Upper lobe of left lung (tissue), 6 donors: Measurements from ENCODE around the gene ALKBH4. TPM values are rescaled to one million over a fixed set of nuclear protein-coding genes. Genes with fewer than 3 reads are reported as not detected.
A peak's percentile ranks its signal among the peaks of the same experiment; 100 is the strongest.

Source experiments
- ATAC-seq, 2 donors: fragments of 200-7000 bp; cut with Tn5 transposase; one replicate each; pipeline ENCODE4 v1.9.1; 2022; ENCODE audit warnings: mild to moderate bottlenecking in 2 of 2, moderate library complexity in 2 of 2; ENCODE audit not compliant: low FRiP score in 2 of 2
- DNase-seq, 2 donors: peaks; one replicate each; pipeline ENCODE4 v3.0.0-alpha.2; 2019 to 2020
- H3K27ac ChIP-seq, 4 donors: fragments of 200-600 bp; sonication (generic); one replicate each; pipeline ENCODE4 v1.5.1; 2016 to 2019
- H3K27me3 ChIP-seq, 4 donors: fragments of 200-600 bp; sonication (generic); one replicate each; pipeline ENCODE4 v1.5.1; 2017 to 2019
- H3K36me3 ChIP-seq, 4 donors: fragments of 200-600 bp; sonication (generic); one replicate each; pipeline ENCODE4 v1.5.1; 2016 to 2019
- H3K4me1 ChIP-seq, 4 donors: fragments of 200-600 bp; sonication (generic); one replicate each; pipeline ENCODE4 v1.5.1; 2018 to 2019
- H3K4me3 ChIP-seq, 4 donors: fragments of 200-600 bp; sonication (generic); one replicate each; pipeline ENCODE4 v1.5.1; 2017 to 2019; ENCODE audit warnings: mild to moderate bottlenecking in 2 of 4, moderate library complexity in 1 of 4
- H3K9me3 ChIP-seq, 4 donors: fragments of 200-600 bp; sonication (generic); one replicate each; pipeline ENCODE4 v1.5.1; 2018 to 2019
- CTCF ChIP-seq, 6 experiments: fragments of 450-650 bp in 4 of 6; fragments of 200-600 bp in 2 of 6; sonication (generic) in 2 of 6; IDR thresholded peaks; one replicate each; pipeline ENCODE4 v1.5.1; 2016 to 2019; ENCODE audit warnings: antibody characterized with exemption in 6 of 6
- EP300 ChIP-seq, 4 donors: sonication (generic); formaldehyde crosslinking; IDR thresholded peaks; one replicate each; pipeline ENCODE4 v1.5.1; 2017; ENCODE audit warnings: antibody characterized with exemption in 4 of 4, control low read depth in 2 of 4
- POLR2A ChIP-seq, 4 donors: fragments of 450-650 bp; IDR thresholded peaks; one replicate each; pipeline ENCODE4 v1.5.1; 2016 to 2017; ENCODE audit warnings: antibody characterized with exemption in 4 of 4, mild to moderate bottlenecking in 2 of 4
- POLR2AphosphoS5 ChIP-seq, 2 donors: sonication (generic); formaldehyde crosslinking; IDR thresholded peaks; one replicate each; pipeline ENCODE4 v1.5.1; 2017; ENCODE audit warnings: antibody characterized with exemption in 2 of 2
- WGBS, 2 donors: methylation state at CpG; one replicate each; pipeline ENCODE4 v1.1.5; 2017 to 2018; 5-methylcytosine and 5-hydroxymethylcytosine counted together
- total RNA-seq, 6 donors: library from RNA; depleted of rRNA in 4 of 6; stranded (reverse); fragments of >200 nt in 4 of 6; gene quantifications; one replicate each; pipeline versions ENCODE4 v1.1.0 to v1.2.1, GENCODE V29; 2016 to 2021
- donor health status: DM: no; HTN: no; CAD: no; lungs with moderate emphysema.
- donor health status: DM: no; HTN: yes; CAD: no; lungs with severe emphysema.

The ALKBH4 gene
- total RNA-seq, 6 donors from 2014 or later = 10.4 to 34.2 (median 18.2) TPM

DNA sequence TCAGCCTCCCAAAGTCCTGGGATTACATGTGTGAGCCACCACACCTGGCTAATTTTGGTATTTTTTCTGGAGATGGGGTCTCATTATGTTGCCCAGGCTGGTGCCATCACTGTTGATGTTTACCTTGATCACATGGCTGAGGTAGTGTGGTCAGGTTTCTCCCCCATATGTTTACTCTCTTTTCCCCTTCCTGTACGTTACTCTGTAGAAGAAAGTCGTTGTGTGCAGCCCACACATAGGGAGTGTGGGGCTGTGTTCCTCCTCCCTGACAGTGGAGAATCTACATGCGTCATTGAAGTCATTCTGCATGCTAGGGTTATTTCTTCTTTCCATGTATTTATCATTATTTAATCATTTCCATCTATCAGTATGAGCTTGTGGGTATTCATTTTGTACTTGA is 47.6 kb downstream of the ALKBH4 start:
- Histone ChIP-seq H3K9me3 (no peaks in the 10 kb centered on the region), H3K27ac (peak overlapping the region in 2 of 4 donors; percentile 64 to 73), H3K4me1 (peaks cover 0 to 18% (median 2%) of the 10 kb centered on the region in 4 donors), H3K36me3 (peaks cover 0 to 65% (median 32%) of the 10 kb centered on the region in 4 donors), H3K4me3 (no peak overlapping the region), H3K27me3 (no peaks in the 10 kb centered on the region)
- DNase-seq = no peak
- ATAC-seq = no peak
- 64 to 79% methylated on average over 3 of the region's 3 CpGs for WGBS, 2 donors
- no peak for TF ChIP-seq CTCF (IDR thresholded peaks at IDR 0.05)
- no peak for TF ChIP-seq POLR2AphosphoS5 (IDR thresholded peaks at IDR 0.05)
- no peak for TF ChIP-seq POLR2A (IDR thresholded peaks at IDR 0.05)

DNA sequence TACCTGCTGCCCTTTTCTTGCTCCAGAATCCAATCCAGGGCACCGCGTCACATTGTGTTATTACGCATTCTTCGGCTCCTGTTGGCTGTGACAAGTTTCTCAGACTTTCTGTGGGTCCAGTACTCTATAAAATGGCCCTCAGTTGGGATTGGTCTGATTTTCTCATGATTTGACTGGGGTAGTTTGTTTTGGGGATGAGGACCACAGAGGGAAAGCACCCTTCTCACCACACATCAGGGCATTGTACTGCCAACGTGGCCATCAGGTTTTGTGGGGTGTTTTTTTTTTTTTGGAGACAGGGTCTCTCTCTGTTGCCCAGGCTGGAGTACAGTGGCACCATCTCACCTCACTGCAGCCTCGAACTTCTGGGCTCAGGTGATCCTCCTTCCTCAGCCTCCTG is 48.3 kb downstream of the ALKBH4 start:
- Histone ChIP-seq H3K27ac (peak overlapping the region; percentile 30 to 73 (median 48)), H3K9me3 (no peaks in the 10 kb centered on the region), H3K4me1 (peaks cover 0 to 18% (median 2%) of the 10 kb centered on the region in 4 donors), H3K4me3 (no peak overlapping the region), H3K36me3 (peaks cover 0 to 68% (median 33%) of the 10 kb centered on the region in 4 donors), H3K27me3 (no peaks in the 10 kb centered on the region)
- WGBS, 2 donors = 88% methylated on average over 6 of the region's 6 CpGs
- no peak for DNase-seq
- no peak for TF ChIP-seq POLR2AphosphoS5 (IDR thresholded peaks at IDR 0.05)
- no peak for ATAC-seq

GRCh38 chr7:102415685-102416225 is 48.9 kb downstream of the ALKBH4 start:
- peaks cover 0 to 68% (median 36%) of the 10 kb centered on the region in 4 donors for H3K36me3 ChIP-seq
- TF ChIP-seq CTCF (IDR thresholded peaks at IDR 0.05) = no peak
- no peak for TF ChIP-seq POLR2A (IDR thresholded peaks at IDR 0.05)
- no peak for TF ChIP-seq EP300 (IDR thresholded peaks at IDR 0.05)
- no peak for TF ChIP-seq POLR2AphosphoS5 (IDR thresholded peaks at IDR 0.05)
- peaks cover 0 to 18% (median 2%) of the 10 kb centered on the region in 4 donors for H3K4me1 ChIP-seq
- no peaks in the 10 kb centered on the region for H3K27me3 ChIP-seq
- ATAC-seq = peak; percentile 34 to 44
- H3K27ac ChIP-seq = peak overlapping the region; percentile 31 to 73 (median 67)
- no peak overlapping the region for H3K4me3 ChIP-seq
- H3K9me3 ChIP-seq = no peaks in the 10 kb centered on the region
- DNase-seq = peak; percentile 39 to 45
- 45 to 47% methylated on average over 12 of the region's 12 CpGs for WGBS, 2 donors

GRCh38 chr7:102413611-102414010 is 51.1 kb downstream of the ALKBH4 start:
- ATAC-seq = no peak
- peaks cover 0 to 18% (median 2%) of the 10 kb centered on the region in 4 donors for H3K4me1 ChIP-seq
- H3K36me3 ChIP-seq = peaks cover 0 to 82% (median 51%) of the 10 kb centered on the region in 4 donors
- no peak for DNase-seq
- H3K4me3 ChIP-seq = no peak overlapping the region
- no peak overlapping the region for H3K27ac ChIP-seq
- H3K9me3 ChIP-seq = no peaks in the 10 kb centered on the region
- TF ChIP-seq EP300 (IDR thresholded peaks at IDR 0.05) = no peak
- WGBS, 2 donors = 93 to 96% methylated on average over 4 of the region's 4 CpGs
- H3K27me3 ChIP-seq = no peaks in the 10 kb centered on the region

GRCh38 chr7:102413091-102413490 is 51.6 kb downstream of the ALKBH4 start:
- Histone ChIP-seq H3K27me3 (no peaks in the 10 kb centered on the region), H3K4me1 (peaks cover 0 to 18% (median 2%) of the 10 kb centered on the region in 4 donors), H3K36me3 (peaks cover 5 to 82% (median 54%) of the 10 kb centered on the region in 4 donors), H3K9me3 (no peaks in the 10 kb centered on the region), H3K4me3 (no peak overlapping the region), H3K27ac (no peak overlapping the region)
- ATAC-seq (no peak), DNase-seq (no peak)
- TF ChIP-seq POLR2AphosphoS5 (IDR thresholded peaks at IDR 0.05) = no peak
- no peak for TF ChIP-seq POLR2A (IDR thresholded peaks at IDR 0.05)
- TF ChIP-seq EP300 (IDR thresholded peaks at IDR 0.05) = no peak
- no peak for TF ChIP-seq CTCF (IDR thresholded peaks at IDR 0.05)
- 85 to 92% methylated on average over 5 of the region's 5 CpGs for WGBS, 2 donors

- Histone ChIP-seq H3K27ac (no peak overlapping the region), H3K36me3 (peaks cover 10 to 86% (median 59%) of the 10 kb centered on the region in 4 donors), H3K4me1 (peaks cover 0 to 18% (median 2%) of the 10 kb centered on the region in 4 donors), H3K9me3 (no peaks in the 10 kb centered on the region), H3K4me3 (no peak overlapping the region), H3K27me3 (no peaks in the 10 kb centered on the region)
- DNase-seq (peak in 1 of 2 donors; percentile 50), ATAC-seq (peak in 1 of 2 donors; percentile 65)
- WGBS, 2 donors = 73 to 74% methylated on average over 6 of the region's 6 CpGs
- TF ChIP-seq CTCF (IDR thresholded peaks at IDR 0.05) (peak in 4 of 6 experiments; percentile 25 to 46 (median 34)), POLR2AphosphoS5 (IDR thresholded peaks at IDR 0.05) (no peak)
Observed at GRCh38 chr7:102412548-102412947, 52.1 kb downstream of the ALKBH4 start.
